ENCODE data around the gene ALPI.

GRCh38 chr2:232486558-232487384, 30.8 kb downstream of the ALPI start:
- TF ChIP-seq CTCF (IDR thresholded peaks at IDR 0.05) (no peak), POLR2A (IDR thresholded peaks at IDR 0.05) (no peak), POLR2AphosphoS5 (IDR thresholded peaks at IDR 0.05) (no peak)

All from prostate gland (tissue), 2 donors.